ENCODE data around the gene NLE1.
"Not testable (repeated sequence)": the region's sequence is repeated elsewhere in the genome, so short reads cannot be mapped to it uniquely, and the experiment has no call there.

NLE1 gene

DNA sequence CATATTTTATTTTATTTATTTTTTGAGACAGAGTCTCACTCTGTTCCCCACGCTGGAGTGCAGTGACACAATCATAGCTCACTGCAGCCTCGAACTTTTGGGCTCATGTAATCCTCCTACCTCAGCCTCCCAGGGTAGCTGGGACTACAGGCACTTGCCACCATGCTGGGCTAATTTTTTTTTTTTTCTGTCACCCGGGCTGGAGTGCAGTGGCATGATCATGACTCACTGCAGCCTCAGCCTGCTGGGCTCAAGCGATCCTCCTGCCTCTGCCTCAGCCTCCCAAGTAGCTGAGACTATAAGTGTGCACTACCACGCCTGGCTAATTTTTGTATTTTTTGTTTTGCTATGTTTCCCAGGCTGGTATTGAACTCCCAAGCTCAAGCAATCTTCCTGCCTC lies 22.6 kb upstream of the NLE1 start:
- DNase-seq (ENCODE audit: extremely low spot score, insufficient read length, low read depth) (no peak), FAIRE-seq (no peak)

DNA sequence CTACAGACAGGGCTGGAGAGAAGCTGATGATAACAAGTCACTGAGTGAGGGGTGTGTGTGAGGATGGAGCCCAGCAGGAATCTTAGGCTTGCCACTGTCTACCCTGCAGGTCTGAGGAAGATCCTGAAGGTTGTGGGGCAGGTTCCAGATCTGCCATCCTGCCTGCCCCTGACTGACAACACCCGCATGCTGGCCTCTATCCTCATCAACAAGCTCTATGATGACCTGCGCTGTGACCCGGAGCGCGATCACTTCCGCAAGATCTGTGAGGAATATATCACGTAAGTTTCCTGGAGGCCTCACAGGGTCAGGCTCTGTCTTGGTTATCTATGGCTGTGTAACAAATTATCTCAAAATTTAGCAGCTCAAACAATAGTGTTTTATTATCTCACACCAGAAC lies 21.8 kb upstream of the NLE1 start:
- DNase-seq (ENCODE audit: extremely low spot score, insufficient read length, low read depth) (no peak), FAIRE-seq (no peak)

DNA sequence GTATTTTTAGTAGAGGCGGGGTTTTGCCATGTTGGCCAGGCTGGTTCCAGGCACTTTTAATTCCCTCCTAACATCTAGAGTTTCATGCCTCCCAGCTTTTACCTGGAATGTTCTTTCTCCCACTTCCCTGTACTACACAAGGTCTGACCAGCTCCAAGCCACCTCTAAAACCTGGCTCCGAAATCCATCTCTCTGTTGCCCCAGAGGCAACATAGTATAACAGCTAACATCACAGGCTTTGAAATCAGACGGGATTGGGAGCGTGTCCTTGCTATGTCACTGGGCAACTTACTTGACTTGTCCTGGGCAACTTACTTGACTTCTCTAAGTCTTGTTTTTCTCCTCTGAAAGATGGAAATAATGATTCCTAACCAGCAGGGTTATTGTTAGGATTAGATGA lies 20.7 kb upstream of the NLE1 start:
- DNase-seq (ENCODE audit: extremely low spot score, insufficient read length, low read depth) = no peak
- FAIRE-seq = no peak

DNA sequence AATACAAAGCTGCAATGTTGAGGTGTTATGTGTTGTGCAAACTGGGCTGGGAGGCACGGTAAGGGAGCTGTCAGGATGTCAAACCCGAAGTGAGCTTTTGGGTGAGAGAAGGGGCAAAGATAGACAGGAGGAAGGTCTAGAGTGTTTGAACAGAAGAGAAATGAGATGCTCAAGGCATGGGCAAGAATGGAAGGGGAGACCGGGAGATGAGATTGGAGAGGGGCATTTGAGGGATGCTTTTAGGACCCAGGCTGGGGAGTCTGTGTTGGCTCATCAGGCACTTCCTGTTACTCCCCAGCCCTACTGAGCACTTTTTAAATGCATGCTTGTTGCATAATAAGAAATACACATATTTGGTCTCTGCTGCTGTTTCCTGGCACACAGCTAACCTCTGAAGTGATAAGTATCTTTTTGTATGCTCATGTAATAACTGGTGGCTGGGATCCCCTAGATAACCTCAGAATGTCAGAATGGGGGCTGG lies 19.2 kb upstream of the NLE1 start:
- FAIRE-seq = no peak
- no peak for DNase-seq (ENCODE audit: extremely low spot score, insufficient read length, low read depth)

DNA sequence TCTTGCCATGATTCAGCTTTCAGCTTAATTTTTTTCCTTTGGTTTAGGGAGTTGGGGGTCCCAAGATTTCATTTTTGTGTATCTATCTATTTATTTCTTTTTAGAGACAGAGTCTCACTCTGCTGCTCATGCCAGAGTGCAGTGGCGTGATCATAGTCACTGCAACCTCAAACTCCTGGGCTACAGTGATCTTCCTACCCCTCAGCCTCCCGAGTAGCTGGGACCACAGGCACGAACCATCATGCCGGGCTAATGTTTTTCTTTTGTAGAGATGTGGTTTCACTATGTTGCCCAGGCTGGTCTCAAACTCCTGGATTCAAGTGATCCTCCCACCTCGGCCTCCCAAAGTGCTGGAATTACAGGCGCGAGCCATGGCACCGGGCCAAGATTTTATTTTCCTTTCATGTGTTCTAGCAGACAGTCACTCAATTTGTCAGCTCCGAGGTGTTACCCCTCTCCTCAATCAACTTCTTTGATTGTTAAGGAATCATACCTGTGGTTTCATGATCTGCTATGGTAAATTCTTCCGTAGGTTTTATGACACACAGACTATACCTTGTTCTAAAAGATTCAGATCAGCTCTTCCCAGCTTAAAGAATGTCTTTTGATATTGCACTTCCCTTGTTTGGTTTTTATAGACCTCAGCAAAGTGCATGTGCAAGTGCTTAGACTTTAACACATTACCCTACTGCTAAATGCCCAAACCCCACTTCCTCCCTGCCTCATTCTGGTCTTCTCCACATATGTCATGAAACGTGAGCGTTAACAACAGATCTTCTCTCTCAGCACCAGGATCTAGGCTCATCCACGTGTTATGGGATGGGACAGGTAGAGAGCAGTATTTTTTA lies 18.5 kb upstream of the NLE1 start:
- FAIRE-seq = no peak
- DNase-seq (ENCODE audit: extremely low spot score, insufficient read length, low read depth) = no peak

DNA sequence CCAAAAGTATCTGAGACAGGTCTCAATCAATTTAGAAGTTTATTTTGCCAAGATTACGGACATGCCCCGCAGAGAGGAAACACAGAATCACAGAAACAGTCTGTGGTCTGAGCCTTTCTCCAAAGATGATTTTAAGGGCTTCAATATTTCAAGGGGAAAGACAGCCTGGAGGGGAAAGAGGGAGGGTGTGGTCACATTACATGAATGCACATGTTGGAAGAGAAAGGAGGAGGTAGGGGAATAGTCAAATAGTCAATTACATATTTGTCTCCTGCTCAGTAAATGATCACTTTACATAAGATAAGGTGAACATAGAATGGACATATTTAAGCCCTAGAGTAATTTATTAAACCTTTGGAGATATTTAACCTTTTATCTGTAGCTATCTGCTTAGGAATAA lies 17.8 kb upstream of the NLE1 start:
- DNase-seq (ENCODE audit: extremely low spot score, insufficient read length, low read depth) (no peak), FAIRE-seq (no peak)

DNA sequence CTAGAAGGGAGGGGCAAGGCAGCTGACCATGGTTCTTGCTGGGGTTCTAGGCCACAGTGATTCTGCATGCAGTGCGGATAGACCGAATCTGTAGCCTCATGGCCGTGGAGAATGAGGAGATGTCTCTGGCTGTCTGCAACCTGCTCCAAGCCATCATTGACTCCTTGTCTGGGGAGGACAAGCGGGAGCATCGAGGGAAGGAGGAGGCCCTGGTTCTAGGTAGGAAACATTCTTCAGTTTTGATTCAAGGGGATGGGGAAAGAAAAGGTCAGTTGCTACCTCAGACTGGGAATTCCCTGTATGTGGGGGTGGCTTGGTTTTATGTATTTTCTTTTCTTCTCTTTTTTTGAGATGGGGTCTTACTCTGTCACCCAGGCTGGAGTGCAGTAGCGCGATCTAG lies 13.1 kb upstream of the NLE1 start:
- DNase-seq (ENCODE audit: extremely low spot score, insufficient read length, low read depth) = no peak
- FAIRE-seq = no peak

DNA sequence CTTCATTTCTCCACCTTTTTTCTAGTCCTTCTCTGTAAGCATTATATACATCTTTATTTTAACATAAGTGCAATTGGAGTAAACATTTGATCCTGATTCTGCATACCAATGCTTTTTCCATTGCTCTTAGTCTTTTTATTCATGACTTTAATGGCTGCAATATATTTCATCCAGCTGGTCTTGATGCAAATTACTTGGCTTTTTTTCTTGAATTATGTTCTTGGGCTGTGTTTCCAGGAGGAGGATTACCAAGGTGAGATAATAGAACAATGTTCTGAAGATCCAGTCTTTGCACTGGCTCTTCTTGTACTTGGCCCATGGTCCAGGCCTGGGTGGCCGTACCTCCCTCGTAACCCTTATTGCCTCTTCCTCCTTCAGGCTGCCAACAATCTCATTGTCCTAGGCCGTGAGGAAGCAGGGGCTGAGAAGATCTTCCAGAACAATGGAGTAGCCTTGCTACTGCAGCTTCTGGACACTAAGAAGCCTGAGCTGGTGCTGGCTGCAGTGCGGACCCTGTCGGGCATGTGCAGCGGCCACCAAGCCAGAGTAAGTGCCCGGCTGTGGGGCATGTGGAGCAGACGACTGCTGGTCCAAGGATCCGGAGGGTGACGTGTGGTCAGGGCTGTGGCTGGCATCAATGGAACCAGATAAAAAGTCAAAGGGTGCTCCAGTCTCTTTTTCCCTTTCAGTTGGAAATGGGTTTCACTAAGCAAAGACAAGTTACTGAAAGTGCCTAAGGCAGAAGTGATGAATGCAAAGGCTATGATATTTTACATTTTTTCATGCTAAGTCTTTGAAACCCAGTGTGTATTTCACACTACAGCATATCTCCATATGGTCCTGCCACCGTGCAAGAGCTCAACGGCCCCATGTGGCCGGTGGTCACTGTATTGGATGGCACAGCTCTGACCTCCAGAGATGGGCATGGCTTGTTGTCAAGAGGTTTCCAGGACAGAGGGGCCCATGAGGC lies 12.4 kb upstream of the NLE1 start:
- no peak for FAIRE-seq

DNA sequence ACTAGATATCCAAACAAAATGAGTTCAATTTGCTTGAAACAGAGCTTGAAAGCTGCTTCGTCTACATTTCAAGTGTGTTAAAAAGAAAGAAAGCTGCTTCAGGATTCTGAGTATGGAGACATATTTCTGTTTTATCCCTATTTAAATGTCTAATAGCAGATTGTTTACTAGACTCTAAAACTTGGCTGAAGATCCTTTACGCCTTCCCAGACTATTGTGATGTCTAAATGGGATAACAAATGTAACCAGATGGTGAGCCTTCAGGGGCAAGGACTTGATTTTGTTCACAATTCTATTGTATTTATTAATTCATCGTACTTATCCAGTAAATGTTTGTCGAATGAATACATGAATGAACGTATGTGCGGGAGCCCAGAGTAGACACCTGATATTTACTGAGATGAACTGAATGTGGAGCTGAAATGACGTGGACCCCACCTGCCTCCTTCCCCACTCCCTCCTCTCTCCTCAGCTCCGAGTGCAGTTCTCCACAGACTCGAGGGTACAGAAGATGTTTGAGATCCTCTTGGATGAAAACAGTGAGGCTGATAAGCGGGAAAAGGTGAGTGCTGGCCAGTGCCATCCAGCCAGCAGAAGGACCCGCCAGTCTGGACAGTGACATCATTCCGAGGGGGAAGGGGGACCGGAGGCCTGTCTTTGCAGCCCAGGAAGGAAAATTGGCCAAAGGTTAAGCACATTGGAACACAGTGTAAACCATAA lies 10.5 kb upstream of the NLE1 start:
- FAIRE-seq (no peak), DNase-seq (ENCODE audit: extremely low spot score, insufficient read length, low read depth) (no peak)

More for the DNA sequence above, 12.4 kb upstream of the NLE1 start:
- DNase-seq (ENCODE audit: extremely low spot score, insufficient read length, low read depth) = no peak

DNA sequence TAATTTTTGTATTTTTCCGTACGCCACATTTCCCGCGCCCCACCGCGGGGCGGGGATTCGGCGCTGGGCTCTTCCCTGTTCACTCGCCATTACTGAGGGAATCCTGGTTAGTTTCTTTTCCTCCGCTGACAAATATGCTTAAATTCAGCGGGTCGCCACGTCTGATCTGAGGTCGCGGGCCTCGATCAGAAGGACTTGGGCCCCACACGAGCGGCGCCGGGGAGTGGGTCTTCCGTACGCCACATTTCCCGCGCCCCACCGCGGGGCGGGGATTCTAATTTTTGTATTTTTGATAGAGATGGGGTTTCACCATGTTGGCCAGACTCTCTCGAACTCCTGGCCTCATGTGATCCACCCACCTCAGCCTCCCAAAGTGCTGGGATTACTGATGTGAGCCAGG lies 9.0 kb upstream of the NLE1 start:
- FAIRE-seq; DNase-seq (ENCODE audit: extremely low spot score, insufficient read length, low read depth): not testable (repeated sequence)

DNA sequence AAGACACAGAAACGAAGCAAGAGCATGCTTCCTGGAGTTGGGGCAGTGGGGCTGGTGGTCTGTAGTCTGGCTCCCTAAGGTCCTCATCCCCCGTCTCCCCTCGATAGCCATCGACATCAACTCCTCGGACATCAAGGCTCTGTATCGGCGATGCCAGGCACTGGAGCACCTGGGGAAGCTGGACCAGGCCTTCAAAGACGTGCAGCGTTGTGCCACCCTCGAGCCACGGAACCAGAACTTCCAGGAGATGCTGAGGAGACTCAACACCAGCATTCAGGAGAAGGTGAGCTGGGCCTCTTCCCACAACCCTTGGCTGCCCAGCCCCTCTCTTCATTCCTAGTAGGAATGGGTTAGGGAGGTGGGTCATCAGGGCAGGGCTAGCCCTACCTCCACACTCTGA lies 7.8 kb upstream of the NLE1 start:
- DNase-seq (ENCODE audit: extremely low spot score, insufficient read length, low read depth) (no peak), FAIRE-seq (no peak)

DNA sequence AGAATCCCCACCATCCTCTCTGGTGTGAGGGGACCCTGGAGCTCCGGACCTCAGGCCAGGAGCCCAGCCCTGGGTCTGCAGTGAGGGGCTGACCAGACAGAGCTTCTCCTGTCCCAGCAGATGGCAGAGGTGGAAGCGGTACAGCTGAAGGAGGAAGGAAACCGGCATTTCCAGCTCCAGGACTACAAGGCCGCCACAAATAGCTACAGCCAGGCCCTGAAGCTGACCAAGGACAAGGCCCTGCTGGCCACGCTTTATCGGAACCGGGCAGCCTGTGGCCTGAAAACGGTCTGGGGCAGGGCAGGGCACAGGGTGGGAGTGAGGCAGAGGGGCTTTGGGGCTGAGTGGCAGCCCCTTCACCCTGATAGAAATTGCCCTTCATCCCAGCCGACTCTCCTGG lies 6.0 kb upstream of the NLE1 start:
- FAIRE-seq = no peak

DNA sequence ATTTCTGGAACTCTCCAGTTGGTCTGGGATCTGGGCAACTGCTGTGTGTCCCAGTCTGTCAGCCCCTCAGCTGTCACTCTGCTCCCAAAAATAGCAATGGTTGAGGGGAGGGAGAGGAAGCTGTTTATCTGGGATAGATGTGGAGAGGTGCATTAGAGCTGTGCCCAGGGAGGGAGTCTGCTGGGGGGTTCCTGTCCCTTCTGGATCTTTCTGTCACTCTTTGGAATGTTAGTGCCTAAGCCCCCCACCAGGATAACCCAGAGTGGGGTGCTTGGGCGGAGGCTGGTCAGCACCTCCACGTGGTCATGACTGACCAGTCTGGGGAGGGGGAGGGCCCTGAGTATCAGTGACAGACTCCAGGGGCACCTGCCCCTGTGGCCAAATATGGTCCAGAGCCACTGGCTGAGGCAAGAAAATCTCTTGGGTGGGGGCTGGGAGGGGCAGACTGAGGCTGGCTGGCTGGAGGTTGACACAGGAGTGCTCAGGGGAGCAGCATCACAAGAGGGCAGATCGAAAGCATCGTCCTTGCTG lies 5.3 kb upstream of the NLE1 start, which contains the start of gene UNC45B:
Gene UNC45B, plus strand, starts transcription at position 443 of the 531 bp plus-strand sequence. CDS start 447 bp downstream, outside the sequence.
- FAIRE-seq = no peak
- DNase-seq (ENCODE audit: extremely low spot score, insufficient read length, low read depth) = no peak

More for the DNA sequence above, 6.0 kb upstream of the NLE1 start:
- no peak for DNase-seq (ENCODE audit: extremely low spot score, insufficient read length, low read depth)

DNA sequence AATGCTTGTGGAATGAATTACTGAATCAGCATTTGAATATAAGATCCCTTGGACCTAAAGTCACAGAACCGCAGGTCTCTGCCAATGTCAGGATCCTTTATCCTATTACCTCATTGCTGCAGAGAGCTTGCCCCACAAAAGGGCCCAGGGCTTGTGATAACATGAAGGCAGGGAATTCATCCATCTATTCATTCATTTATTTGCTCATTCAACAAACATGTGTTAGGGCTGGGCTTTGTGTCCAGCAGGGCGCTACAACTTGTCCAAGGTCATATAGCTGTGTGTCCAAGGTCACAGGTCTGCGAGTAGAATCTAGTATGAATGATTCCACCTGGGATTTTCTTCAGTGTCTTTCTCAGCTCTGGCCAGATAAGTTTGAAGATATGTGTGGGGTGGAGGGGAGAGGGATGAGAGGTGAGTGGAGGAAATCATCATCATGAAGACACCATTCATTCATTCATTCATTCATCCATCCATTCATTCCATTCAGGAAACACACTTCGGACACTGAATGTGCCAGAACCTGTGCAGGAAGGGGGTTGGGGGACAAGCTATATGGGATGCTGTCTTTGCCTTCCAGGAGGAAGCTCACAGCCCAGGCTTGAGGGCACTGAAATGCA lies 4.2 kb upstream of the NLE1 start:
- FAIRE-seq (no peak), DNase-seq (ENCODE audit: extremely low spot score, insufficient read length, low read depth) (no peak)

DNA sequence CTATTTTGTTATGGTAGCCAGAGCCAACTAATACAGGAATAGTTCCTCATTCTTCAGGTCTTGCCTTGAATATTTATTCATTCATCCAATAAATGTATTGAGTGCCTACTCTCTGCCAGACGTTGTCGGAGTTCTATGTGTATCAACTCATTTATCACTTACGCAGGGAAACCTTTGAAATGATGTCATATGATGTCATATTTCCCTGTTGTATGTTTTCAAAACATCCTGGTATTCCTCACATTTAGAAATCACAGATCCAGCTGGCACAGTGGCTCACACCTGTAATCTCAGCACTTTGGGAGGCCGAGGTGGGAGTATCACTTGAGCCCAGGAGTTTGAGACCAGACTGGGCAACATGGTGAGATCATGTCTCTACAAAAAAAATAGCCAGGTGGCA lies 2.7 kb upstream of the NLE1 start:
- no peak for FAIRE-seq
- DNase-seq (ENCODE audit: extremely low spot score, insufficient read length, low read depth) = no peak

DNA sequence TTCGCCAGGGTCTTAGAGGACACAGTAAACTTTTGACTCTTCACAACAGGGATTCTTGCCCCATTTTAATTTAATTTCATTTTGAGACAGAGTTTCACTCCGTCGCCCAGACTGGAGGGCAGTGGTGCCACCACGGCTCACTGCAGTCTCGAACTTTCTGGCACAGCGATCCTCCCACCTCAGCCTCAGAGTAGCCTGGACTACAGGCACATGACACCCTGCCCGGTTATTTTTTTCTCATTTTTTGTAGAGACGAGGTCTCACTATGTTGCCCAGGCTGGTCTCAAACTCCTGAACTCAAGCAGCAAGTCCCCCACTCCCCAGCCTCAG lies 329 bp upstream of the NLE1 start:
- DNase-seq (ENCODE audit: extremely low spot score, insufficient read length, low read depth) = no peak
- FAIRE-seq = no peak

DNA sequence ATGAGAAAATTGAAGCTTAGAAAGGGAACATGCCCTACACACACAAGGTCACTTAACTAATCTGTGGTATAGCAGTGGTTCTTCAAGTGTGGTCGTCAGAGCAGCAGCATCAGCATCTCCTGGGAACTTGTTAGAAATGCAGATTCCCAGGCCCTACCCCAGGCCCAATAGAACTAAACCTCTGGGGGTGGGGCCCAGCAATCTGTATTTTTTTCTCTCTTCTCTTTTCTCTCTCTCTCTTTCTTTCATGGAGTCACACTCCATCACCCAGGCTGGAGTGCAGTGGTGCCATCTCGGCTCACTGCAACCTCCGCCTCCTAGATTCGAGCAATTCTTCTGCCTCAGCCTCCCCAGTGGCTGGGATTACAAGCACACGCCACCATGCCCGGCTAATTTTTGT lies 3.9 kb downstream of the NLE1 start:
- FAIRE-seq = no peak
- DNase-seq (ENCODE audit: extremely low spot score, insufficient read length, low read depth) = no peak

DNA sequence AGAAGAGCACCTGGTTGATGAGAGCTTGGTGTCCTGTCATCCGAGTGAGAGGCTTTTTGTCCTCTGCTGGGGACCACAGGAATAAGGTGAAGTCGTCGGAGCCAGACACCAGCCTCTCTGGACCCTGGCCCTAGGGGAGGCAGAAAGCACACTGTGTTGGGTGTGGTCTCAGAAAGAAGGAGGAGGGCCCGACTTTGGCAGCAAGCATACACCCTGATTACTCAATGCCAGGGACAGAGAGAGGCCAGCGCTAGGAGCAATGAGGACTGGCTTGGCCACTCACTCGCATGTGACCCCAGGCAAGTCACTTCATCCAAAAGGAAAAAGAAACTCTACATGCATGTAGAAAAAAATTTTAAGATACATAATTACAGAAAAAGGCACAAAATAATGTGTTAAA lies 6.8 kb downstream of the NLE1 start:
- FAIRE-seq (no peak), DNase-seq (ENCODE audit: extremely low spot score, insufficient read length, low read depth) (no peak)

DNA sequence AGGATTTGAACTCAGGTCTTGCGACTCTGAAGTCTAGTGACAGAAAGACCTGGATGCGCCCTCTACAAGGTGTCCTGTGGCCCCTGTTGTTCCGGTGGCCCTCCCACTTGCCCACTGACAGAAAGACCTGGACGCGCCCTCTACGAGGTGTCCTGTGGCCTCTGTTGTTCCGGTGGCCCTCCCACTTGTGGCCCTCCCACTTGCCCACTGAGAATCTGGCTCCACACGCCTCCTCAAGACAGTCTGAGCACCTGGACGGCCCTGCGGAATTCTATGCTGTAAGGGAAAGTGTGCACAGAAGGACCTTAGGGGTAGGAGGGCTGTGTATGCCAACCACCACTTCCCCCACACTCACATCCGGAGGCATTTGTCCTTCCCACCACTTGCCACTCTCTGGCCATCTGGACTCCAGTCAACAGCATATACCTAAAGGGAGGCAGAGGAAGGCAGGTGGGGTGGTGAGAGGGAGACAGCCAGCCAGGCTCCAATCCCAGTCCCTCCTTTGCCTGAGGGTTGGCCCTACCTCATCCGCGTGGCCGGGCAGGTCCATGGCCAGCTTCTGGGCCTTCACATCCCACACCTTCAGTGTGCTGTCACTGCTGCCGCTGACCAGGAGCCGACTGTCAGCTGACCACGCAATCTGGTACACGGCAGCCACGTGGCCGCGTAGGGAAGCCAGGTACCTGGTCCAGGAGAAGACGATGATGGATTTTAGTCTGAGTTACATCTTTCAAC lies 9.1 kb downstream of the NLE1 start:
- no peak for DNase-seq (ENCODE audit: extremely low spot score, insufficient read length, low read depth)
- FAIRE-seq = no peak
